ENCODE data around the gene CHRNB1. TPM values are rescaled to one million over a fixed set of nuclear protein-coding genes. Genes with fewer than 3 reads are reported as not detected.

The CHRNB1 gene
- total and polyA plus RNA-seq, 2 of the 8 experiments (the other 6 are each of a cell fraction or from before 2014, with no cell fraction given) = 14.1 to 28.2 TPM

GRCh38 chr17:7409716-7410115 is 35.1 kb upstream of the CHRNB1 start (continued):
- TF ChIP-seq CBX8 (IDR thresholded peaks at IDR 0.05; ENCODE audit: borderline replicate concordance, low read depth, low read length) = no peak
- TF ChIP-seq ZNF274 (IDR thresholded peaks at IDR 0.05; ENCODE audit: borderline replicate concordance, extremely low read depth, low read length) = no peak
- no peak for TF ChIP-seq SIX5 (IDR thresholded peaks at IDR 0.05; ENCODE audit: low read depth, low read length)
- TF ChIP-seq HDAC6 (IDR thresholded peaks at IDR 0.05; ENCODE audit: low read depth, low read length) = no peak
- no peak for TF ChIP-seq TAF1 (IDR thresholded peaks at IDR 0.05; ENCODE audit: low read depth, low read length)
- no peak for TF ChIP-seq ASH2L (IDR thresholded peaks at IDR 0.05; ENCODE audit: low read length)
